GM21825 (cell line): ENCODE results near the gene CUL1.
A peak's percentile ranks its signal among the peaks of the same experiment; 100 is the strongest.

ENCODE experiments used
- ATAC-seq: cut with Tn5 transposase; IDR thresholded peaks from one replicate; pipeline ENCODE4 v1.9.1; 2021; ENCODE audit warnings: mild to moderate bottlenecking, moderate library complexity; ENCODE audit not compliant: unreplicated experiment

The CUL1 gene

GRCh38 chr7:148715027-148715426, 16.3 kb downstream of the CUL1 start:
- no peak for ATAC-seq

- no peak for ATAC-seq
Observed at GRCh38 chr7:148717266-148717793, 18.6 kb downstream of the CUL1 start.

- no peak for ATAC-seq
Observed at GRCh38 chr7:148718431-148718830, 19.7 kb downstream of the CUL1 start.

GRCh38 chr7:148719753-148720152, 21.1 kb downstream of the CUL1 start:
- ATAC-seq = no peak

- ATAC-seq = no peak
Observed at GRCh38 chr7:148720472-148720871, 21.8 kb downstream of the CUL1 start.

- no peak for ATAC-seq
Observed at GRCh38 chr7:148721390-148721789, 22.7 kb downstream of the CUL1 start.

GRCh38 chr7:148722340-148723165, 23.9 kb downstream of the CUL1 start:
- no peak for ATAC-seq

GRCh38 chr7:148723166-148723559, 24.5 kb downstream of the CUL1 start:
- no peak for ATAC-seq

- ATAC-seq = no peak
Observed at GRCh38 chr7:148723846-148724245, 25.1 kb downstream of the CUL1 start.

GRCh38 chr7:148726385-148726784, 27.7 kb downstream of the CUL1 start:
- no peak for ATAC-seq

GRCh38 chr7:148727501-148728278, 29.0 kb downstream of the CUL1 start:
- peak; percentile 60 for ATAC-seq

GRCh38 chr7:148729984-148730733, 31.5 kb downstream of the CUL1 start:
- ATAC-seq = no peak

GRCh38 chr7:148732862-148733261, 34.2 kb downstream of the CUL1 start:
- no peak for ATAC-seq

GRCh38 chr7:148733496-148733895, 34.8 kb downstream of the CUL1 start:
- no peak for ATAC-seq

GRCh38 chr7:148735141-148735540, 36.4 kb downstream of the CUL1 start:
- ATAC-seq = no peak

GRCh38 chr7:148735967-148736366, 37.3 kb downstream of the CUL1 start:
- no peak for ATAC-seq

- ATAC-seq = no peak
Observed at GRCh38 chr7:148738737-148739535, 40.2 kb downstream of the CUL1 start.

GRCh38 chr7:148746135-148746534, 47.4 kb downstream of the CUL1 start:
- no peak for ATAC-seq

- ATAC-seq = peak; percentile 47
Observed at GRCh38 chr7:148747274-148747673, 48.6 kb downstream of the CUL1 start.
